ENCODE measurements around the gene APBB2. TPM values are rescaled to one million over a fixed set of nuclear protein-coding genes. Genes with fewer than 3 reads are reported as not detected.

Gene APBB2
- total RNA-seq, 2 experiments from 2014 or later = 0.22 TPM; not detected in 1

DNA sequence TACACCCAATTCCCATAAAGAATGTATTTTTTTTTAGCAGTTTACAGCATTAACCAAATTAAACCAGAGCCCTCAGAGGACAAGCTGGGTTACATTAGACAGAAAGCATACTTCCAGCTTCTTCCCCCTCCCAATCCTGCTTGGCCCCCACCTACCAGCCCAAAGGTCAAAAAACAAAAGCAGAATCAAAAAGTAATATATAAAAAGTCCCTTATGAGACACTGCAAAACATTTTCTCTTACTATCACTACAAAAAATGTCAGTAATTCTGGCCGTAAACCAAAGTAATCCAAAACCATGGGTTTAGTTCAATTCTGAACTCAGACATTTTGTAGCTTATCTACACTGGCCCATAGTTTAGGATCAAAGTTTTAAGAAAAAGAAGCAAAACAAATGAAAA lies 38.0 kb downstream of the APBB2 start:
- ChIA-PET CTCF (no interaction called here), POLR2A (no interaction called here)
- Histone ChIP-seq H3K27me3 (ENCODE audit: control insufficient read depth in 1 of 2, insufficient read depth in 2 of 2, low read length in 2 of 2) (no peaks in the 10 kb centered on the region), H3K4me1 (ENCODE audit: insufficient read depth, low read length) (no peaks in the 10 kb centered on the region), H3K4me3 (ENCODE audit: low read length) (no peak overlapping the region), H3K27ac (ENCODE audit: low read depth in 1 of 2, low read length in 2 of 2) (no peak overlapping the region), H3K9me3 (ENCODE audit: control insufficient read depth in 1 of 2, insufficient read depth in 1 of 2, low read length in 2 of 2) (no peaks in the 10 kb centered on the region), H3K36me3 (ENCODE audit: insufficient read depth, low read length) (no peaks in the 10 kb centered on the region)
- H3K27me3 Mint-ChIP-seq = peaks cover 10% of the 10 kb centered on the region
- ATAC-seq (ENCODE audit: poor library complexity) (no peak), DNase-seq (no peak)
- H3K9me3 Mint-ChIP-seq = no peaks in the 10 kb centered on the region
- H3K27ac Mint-ChIP-seq = no peak overlapping the region
- no peak overlapping the region for H3K4me3 Mint-ChIP-seq
- TF ChIP-seq, protein P1, sequence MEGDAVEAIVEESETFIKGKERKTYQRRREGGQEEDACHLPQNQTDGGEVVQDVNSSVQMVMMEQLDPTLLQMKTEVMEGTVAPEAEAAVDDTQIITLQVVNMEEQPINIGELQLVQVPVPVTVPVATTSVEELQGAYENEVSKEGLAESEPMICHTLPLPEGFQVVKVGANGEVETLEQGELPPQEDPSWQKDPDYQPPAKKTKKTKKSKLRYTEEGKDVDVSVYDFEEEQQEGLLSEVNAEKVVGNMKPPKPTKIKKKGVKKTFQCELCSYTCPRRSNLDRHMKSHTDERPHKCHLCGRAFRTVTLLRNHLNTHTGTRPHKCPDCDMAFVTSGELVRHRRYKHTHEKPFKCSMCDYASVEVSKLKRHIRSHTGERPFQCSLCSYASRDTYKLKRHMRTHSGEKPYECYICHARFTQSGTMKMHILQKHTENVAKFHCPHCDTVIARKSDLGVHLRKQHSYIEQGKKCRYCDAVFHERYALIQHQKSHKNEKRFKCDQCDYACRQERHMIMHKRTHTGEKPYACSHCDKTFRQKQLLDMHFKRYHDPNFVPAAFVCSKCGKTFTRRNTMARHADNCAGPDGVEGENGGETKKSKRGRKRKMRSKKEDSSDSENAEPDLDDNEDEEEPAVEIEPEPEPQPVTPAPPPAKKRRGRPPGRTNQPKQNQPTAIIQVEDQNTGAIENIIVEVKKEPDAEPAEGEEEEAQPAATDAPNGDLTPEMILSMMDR (IDR thresholded peaks at IDR 0.05) = no peak
- intact Hi-C loops (cut with DNase I, micrococcal nuclease) = no loop called here
- no peaks in the 10 kb centered on the region for H3K36me3 Mint-ChIP-seq (ENCODE audit: low read depth)
- H3K4me1 Mint-ChIP-seq (ENCODE audit: low read depth) = no peaks in the 10 kb centered on the region

DNA sequence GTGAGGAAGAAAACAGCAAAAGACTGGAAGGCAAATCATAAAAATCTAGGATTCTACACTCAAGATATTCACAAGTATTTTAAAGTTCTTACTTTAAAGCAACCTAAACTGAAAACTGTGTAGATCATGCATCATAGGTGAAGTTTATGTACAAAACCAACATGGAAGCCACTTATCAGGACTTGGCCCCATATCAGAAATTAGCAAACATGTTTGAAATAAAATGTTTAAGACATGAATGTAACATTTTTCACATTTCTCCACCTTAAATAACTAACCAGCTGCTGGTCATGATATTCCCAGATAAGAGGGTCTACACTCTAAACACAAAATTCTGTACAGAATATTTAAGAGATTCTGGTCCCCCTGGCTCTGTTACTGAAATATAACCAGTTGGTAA lies 38.5 kb downstream of the APBB2 start:
- Mint-ChIP-seq H3K27ac (no peak overlapping the region), H3K36me3 (ENCODE audit: low read depth) (no peaks in the 10 kb centered on the region), H3K27me3 (peaks cover 10% of the 10 kb centered on the region), H3K4me3 (no peak overlapping the region), H3K4me1 (ENCODE audit: low read depth) (no peaks in the 10 kb centered on the region), H3K9me3 (no peaks in the 10 kb centered on the region)
- CTCF ChIA-PET = no interaction called here
- no peak for DNase-seq
- no peak for ATAC-seq (ENCODE audit: poor library complexity)
- intact Hi-C loops (cut with DNase I, micrococcal nuclease) = no loop called here
- no peak overlapping the region for H3K27ac ChIP-seq (ENCODE audit: low read depth in 1 of 2, low read length in 2 of 2)
- TF ChIP-seq, protein P1 (IDR thresholded peaks at IDR 0.05) = no peak
- no peaks in the 10 kb centered on the region for H3K9me3 ChIP-seq (ENCODE audit: control insufficient read depth in 1 of 2, insufficient read depth in 1 of 2, low read length in 2 of 2)
- H3K27me3 ChIP-seq (ENCODE audit: control insufficient read depth in 1 of 2, insufficient read depth in 2 of 2, low read length in 2 of 2) = no peaks in the 10 kb centered on the region
- H3K4me1 ChIP-seq (ENCODE audit: insufficient read depth, low read length) = no peaks in the 10 kb centered on the region
- H3K4me3 ChIP-seq (ENCODE audit: low read length) = no peak overlapping the region
- H3K36me3 ChIP-seq (ENCODE audit: insufficient read depth, low read length) = no peaks in the 10 kb centered on the region
- POLR2A ChIA-PET = no interaction called here

DNA sequence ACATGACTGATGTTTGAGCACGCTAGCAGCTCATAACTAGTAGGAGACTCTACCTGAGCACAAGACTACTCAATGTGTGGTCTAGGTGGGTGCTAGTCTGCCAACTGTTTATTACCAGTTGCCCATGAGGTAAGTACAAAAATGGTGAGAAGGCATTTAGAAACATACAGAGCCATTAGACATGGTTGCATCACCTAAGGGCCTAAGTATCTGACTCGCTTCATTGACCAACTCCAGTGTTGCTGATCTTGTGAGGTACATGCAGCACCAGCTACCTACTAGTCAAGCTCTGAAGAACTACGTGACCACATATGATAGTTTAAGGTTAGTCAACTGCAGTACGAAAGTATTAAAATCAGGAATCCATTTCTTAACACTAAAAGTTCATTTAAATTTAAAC lies 39.9 kb downstream of the APBB2 start:
- no peak overlapping the region for H3K4me3 ChIP-seq (ENCODE audit: low read length)
- no peaks in the 10 kb centered on the region for H3K9me3 ChIP-seq (ENCODE audit: control insufficient read depth in 1 of 2, insufficient read depth in 1 of 2, low read length in 2 of 2)
- CTCF ChIA-PET = no interaction called here
- intact Hi-C loops (cut with DNase I, micrococcal nuclease) = no loop called here
- no peak overlapping the region for H3K4me3 Mint-ChIP-seq
- H3K27ac Mint-ChIP-seq = no peak overlapping the region
- no peaks in the 10 kb centered on the region for H3K36me3 ChIP-seq (ENCODE audit: insufficient read depth, low read length)
- POLR2A ChIA-PET = no interaction called here
- H3K9me3 Mint-ChIP-seq = no peaks in the 10 kb centered on the region
- no peak overlapping the region for H3K27ac ChIP-seq (ENCODE audit: low read depth in 1 of 2, low read length in 2 of 2)
- DNase-seq (no peak), ATAC-seq (ENCODE audit: poor library complexity) (no peak)
- H3K4me1 ChIP-seq (ENCODE audit: insufficient read depth, low read length) = no peaks in the 10 kb centered on the region
- H3K27me3 Mint-ChIP-seq = peaks cover 10% of the 10 kb centered on the region
- no peaks in the 10 kb centered on the region for H3K27me3 ChIP-seq (ENCODE audit: control insufficient read depth in 1 of 2, insufficient read depth in 2 of 2, low read length in 2 of 2)
- no peaks in the 10 kb centered on the region for H3K4me1 Mint-ChIP-seq (ENCODE audit: low read depth)
- H3K36me3 Mint-ChIP-seq (ENCODE audit: low read depth) = no peaks in the 10 kb centered on the region
- TF ChIP-seq, protein P1 (IDR thresholded peaks at IDR 0.05) = no peak
